ENCODE measurements around the gene BEAN1. TPM values are rescaled to one million over a fixed set of nuclear protein-coding genes. Genes with fewer than 3 reads are reported as not detected.
A peak's percentile ranks its signal among the peaks of the same experiment; 100 is the strongest.

The BEAN1 gene
- total and polyA plus RNA-seq, 8 donors: 0.40 to 3.7 (median 0.55) TPM; not detected in 5

DNA sequence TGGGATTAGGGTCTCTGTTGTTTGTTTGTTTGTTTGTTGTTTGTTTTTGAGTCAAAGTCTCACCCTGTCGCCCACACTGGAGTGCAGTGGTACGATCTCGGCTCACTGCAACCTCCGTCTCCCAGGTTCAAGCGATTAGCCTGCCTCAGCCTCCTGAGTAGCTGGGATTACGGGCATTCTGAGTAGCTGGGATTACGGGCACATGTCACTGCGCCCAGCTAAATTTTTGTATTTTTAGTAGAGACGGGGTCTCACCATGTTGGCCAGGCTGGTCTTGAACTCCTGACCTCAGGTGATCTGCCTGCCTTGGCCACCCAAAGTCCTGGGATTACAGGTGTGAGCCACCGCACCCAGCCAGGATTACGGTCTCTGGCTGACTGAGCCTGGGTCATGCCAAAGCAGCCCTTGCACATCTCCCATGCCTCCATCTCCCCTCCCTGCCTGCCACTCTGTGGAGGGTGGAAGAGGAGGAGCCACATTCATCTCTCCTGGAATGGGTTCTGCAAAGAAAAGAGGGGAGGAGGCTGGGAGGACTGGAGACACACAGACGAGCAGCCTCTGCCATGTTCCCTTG, 59.2 kb downstream of the BEAN1 start:
- H3K36me3 ChIP-seq: no peaks in the 10 kb centered on the region
- intact Hi-C loops (cut with DNase I; ENCODE audit: low total_unique reads): no loop called here
- H3K27me3 ChIP-seq: no peaks in the 10 kb centered on the region
- H3K27ac ChIP-seq: peak overlapping the region in 2 of 5 donors; percentile 29 to 46
- peaks cover 4 to 34% (median 21%) of the 10 kb centered on the region in 4 donors for H3K4me1 ChIP-seq
- no peak for TF ChIP-seq POLR2A (IDR thresholded peaks at IDR 0.05)
- TF ChIP-seq, protein P1, sequence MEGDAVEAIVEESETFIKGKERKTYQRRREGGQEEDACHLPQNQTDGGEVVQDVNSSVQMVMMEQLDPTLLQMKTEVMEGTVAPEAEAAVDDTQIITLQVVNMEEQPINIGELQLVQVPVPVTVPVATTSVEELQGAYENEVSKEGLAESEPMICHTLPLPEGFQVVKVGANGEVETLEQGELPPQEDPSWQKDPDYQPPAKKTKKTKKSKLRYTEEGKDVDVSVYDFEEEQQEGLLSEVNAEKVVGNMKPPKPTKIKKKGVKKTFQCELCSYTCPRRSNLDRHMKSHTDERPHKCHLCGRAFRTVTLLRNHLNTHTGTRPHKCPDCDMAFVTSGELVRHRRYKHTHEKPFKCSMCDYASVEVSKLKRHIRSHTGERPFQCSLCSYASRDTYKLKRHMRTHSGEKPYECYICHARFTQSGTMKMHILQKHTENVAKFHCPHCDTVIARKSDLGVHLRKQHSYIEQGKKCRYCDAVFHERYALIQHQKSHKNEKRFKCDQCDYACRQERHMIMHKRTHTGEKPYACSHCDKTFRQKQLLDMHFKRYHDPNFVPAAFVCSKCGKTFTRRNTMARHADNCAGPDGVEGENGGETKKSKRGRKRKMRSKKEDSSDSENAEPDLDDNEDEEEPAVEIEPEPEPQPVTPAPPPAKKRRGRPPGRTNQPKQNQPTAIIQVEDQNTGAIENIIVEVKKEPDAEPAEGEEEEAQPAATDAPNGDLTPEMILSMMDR (IDR thresholded peaks at IDR 0.05): no peak
- no peak for TF ChIP-seq EP300 (IDR thresholded peaks at IDR 0.05)
- TF ChIP-seq POLR2AphosphoS5 (IDR thresholded peaks at IDR 0.05): no peak
- DNase-seq: peak in 1 of 2 donors; percentile 17
- H3K4me3 ChIP-seq: no peak overlapping the region
- WGBS, 5 donors: 94 to 97% (median 94%) methylated on average over 12 of the region's 12 CpGs
- H3K9me3 ChIP-seq: no peaks in the 10 kb centered on the region

DNA sequence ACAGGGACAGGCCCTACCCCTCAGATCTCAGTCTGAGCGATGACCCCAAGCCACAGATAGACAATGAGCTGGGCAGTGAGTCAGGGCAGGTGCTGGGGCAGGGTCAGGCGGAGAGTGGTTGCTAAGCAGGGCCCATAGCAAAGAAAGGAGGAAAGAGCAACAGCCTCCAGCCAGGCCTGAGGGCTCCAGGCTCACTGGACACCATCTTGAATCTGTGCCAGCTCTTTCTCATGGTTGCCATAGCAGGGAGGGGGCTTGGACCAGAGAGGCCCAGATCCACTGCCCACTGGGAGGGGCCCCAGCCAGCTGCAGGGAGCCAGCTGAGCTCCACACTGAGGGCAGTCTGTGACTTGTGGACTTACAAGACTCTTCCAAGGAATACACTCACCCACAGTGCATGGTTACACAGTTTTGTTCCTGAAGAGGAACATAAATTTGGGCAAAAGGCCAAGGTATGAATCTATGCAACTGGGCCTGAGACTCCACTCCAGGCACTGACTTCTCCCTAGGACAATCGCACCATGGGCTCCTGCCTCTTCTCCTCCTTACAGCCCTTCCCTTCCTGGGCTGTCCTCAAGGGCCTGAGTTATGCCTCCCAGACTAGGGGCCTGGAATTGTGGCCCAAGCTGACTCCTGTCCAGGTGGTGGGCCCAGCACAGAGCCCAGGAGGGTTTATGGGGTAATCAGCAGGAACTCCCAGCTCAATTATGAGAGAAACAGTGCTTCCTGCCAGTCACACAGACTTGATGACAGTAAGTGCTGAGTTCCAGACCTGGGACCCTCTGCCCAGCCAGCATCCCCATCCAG, 59.9 kb downstream of the BEAN1 start:
- TF ChIP-seq POLR2AphosphoS5 (IDR thresholded peaks at IDR 0.05) (no peak), POLR2A (IDR thresholded peaks at IDR 0.05) (no peak), EP300 (IDR thresholded peaks at IDR 0.05) (no peak)
- TF ChIP-seq, protein P1 (IDR thresholded peaks at IDR 0.05): no peak
- H3K27me3 ChIP-seq: no peaks in the 10 kb centered on the region
- no peak overlapping the region for H3K4me3 ChIP-seq
- intact Hi-C loops (cut with DNase I; ENCODE audit: low total_unique reads): no loop called here
- H3K9me3 ChIP-seq: no peaks in the 10 kb centered on the region
- H3K4me1 ChIP-seq: peaks cover 4 to 35% (median 21%) of the 10 kb centered on the region in 4 donors
- whole genome bisulfite sequencing, 5 donors: 64 to 87% (median 79%) methylated on average over 3 of the region's 3 CpGs
- H3K27ac ChIP-seq: peak overlapping the region in 2 of 5 donors; percentile 29 to 46
- no peaks in the 10 kb centered on the region for H3K36me3 ChIP-seq
- peak; percentile 24 to 75 for DNase-seq

DNA sequence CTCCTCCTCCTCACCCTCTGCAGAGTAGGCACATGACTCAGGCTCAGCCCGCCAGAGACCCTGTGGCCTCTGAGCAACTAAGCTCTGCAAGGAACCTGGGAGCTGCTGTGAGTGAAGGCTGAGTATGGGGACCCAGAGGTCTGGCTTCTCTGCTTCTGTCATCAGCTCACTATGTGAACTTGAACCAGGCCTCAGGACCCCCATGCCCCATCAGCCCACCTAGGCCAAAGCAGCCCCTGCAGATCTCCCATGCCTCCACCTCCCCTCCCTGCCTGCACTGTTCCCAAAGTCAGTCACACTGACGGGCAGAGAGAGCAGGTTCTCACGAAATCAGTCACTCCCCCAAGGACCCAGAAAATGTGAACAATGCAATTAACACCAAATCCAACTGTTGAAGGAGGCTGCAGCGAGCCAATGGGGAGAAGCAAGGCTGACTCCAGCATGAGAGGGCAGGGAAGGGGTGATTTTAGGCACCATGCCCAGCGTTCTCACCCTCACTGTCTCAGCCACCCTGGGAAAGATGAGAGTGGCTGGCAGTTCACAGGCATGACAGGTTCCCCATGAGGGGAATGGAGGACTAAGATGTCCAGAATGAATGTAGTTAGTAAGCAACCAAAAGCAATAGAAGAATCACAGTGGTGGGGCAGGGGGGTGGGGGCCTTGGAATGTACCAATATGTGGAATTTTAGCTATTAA, 60.6 kb downstream of the BEAN1 start:
- intact Hi-C loops (cut with DNase I; ENCODE audit: low total_unique reads): no loop called here
- DNase-seq: peak in 1 of 2 donors; percentile 2
- WGBS, 5 donors: 75 to 90% (median 89%) methylated on average over 2 to 5 of the region's 5 CpGs
- H3K27me3 ChIP-seq: no peaks in the 10 kb centered on the region
- peaks cover 4 to 35% (median 21%) of the 10 kb centered on the region in 4 donors for H3K4me1 ChIP-seq
- H3K36me3 ChIP-seq: no peaks in the 10 kb centered on the region
- H3K27ac ChIP-seq: no peak overlapping the region
- no peak overlapping the region for H3K4me3 ChIP-seq
- no peak for TF ChIP-seq EP300 (IDR thresholded peaks at IDR 0.05)
- no peaks in the 10 kb centered on the region for H3K9me3 ChIP-seq

DNA sequence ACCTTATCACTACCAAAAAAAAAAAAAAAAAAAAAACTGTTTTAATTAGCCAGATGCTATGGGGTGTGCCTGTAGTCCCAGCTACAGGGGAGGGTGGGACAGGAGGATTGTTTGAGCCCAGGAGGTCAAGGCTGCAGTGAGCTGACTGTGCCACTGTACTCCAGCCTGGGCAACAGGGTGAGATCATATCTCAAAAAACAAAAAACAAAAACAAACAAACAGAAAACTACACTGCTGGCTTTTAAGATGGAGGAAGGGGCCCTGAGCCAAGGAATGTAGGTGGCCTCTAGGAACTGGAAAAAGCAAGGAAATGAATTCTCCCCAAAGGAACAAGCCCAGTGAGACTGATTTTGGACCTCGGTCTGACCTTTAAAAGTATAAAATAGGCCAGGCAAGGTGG, 61.4 kb downstream of the BEAN1 start:
- peak in 1 of 2 donors; percentile 5 for DNase-seq
- H3K27me3 ChIP-seq: no peaks in the 10 kb centered on the region
- intact Hi-C loops (cut with DNase I; ENCODE audit: low total_unique reads): no loop called here
- peaks cover 0 to 3% (median 0%) of the 10 kb centered on the region in 4 donors for H3K36me3 ChIP-seq
- no peak for TF ChIP-seq POLR2A (IDR thresholded peaks at IDR 0.05)
- TF ChIP-seq EP300 (IDR thresholded peaks at IDR 0.05): no peak
- TF ChIP-seq, protein P1 (IDR thresholded peaks at IDR 0.05): no peak
- TF ChIP-seq POLR2AphosphoS5 (IDR thresholded peaks at IDR 0.05): no peak
- peaks cover 4 to 33% (median 20%) of the 10 kb centered on the region in 4 donors for H3K4me1 ChIP-seq
- no peak overlapping the region for H3K27ac ChIP-seq
- whole genome bisulfite sequencing, 5 donors: 80 to 100% (median 94%) methylated on average over 1 of the region's 1 CpG
- no peak overlapping the region for H3K4me3 ChIP-seq
- no peaks in the 10 kb centered on the region for H3K9me3 ChIP-seq
